ENCODE results near the gene SUPT16H.

The SUPT16H gene

GRCh38 chr14:21382886-21383847 is 652 bp downstream of the SUPT16H start:
- TF ChIP-seq GATA2 (IDR thresholded peaks at IDR 0.05; ENCODE audit: low read depth, low read length) (no peak), GATA3 (IDR thresholded peaks at IDR 0.05; ENCODE audit: low read depth, low read length) (no peak)

GRCh38 chr14:21382095-21382494 is 1.7 kb downstream of the SUPT16H start:
- no peak for TF ChIP-seq GATA3 (IDR thresholded peaks at IDR 0.05; ENCODE audit: low read depth, low read length)
- no peak for TF ChIP-seq GATA2 (IDR thresholded peaks at IDR 0.05; ENCODE audit: low read depth, low read length)

- no peak for TF ChIP-seq GATA3 (IDR thresholded peaks at IDR 0.05; ENCODE audit: low read depth, low read length)
- no peak for TF ChIP-seq GATA2 (IDR thresholded peaks at IDR 0.05; ENCODE audit: low read depth, low read length)
These were observed 4.5 kb downstream of the SUPT16H start for GRCh38 chr14:21379338-21379737.

GRCh38 chr14:21373980-21374379 is 9.8 kb downstream of the SUPT16H start:
- TF ChIP-seq GATA2 (IDR thresholded peaks at IDR 0.05; ENCODE audit: low read depth, low read length) (no peak), GATA3 (IDR thresholded peaks at IDR 0.05; ENCODE audit: low read depth, low read length) (no peak)

- TF ChIP-seq GATA2 (IDR thresholded peaks at IDR 0.05; ENCODE audit: low read depth, low read length): no peak
- TF ChIP-seq GATA3 (IDR thresholded peaks at IDR 0.05; ENCODE audit: low read depth, low read length): no peak
These were observed 13.7 kb downstream of the SUPT16H start for GRCh38 chr14:21369949-21370679.

GRCh38 chr14:21367582-21368144 is 16.2 kb downstream of the SUPT16H start:
- TF ChIP-seq GATA2 (IDR thresholded peaks at IDR 0.05; ENCODE audit: low read depth, low read length): no peak
- TF ChIP-seq GATA3 (IDR thresholded peaks at IDR 0.05; ENCODE audit: low read depth, low read length): no peak

- TF ChIP-seq GATA3 (IDR thresholded peaks at IDR 0.05; ENCODE audit: low read depth, low read length) (no peak), GATA2 (IDR thresholded peaks at IDR 0.05; ENCODE audit: low read depth, low read length) (no peak)
These were observed 27.3 kb downstream of the SUPT16H start for GRCh38 chr14:21356511-21356910.

- no peak for TF ChIP-seq GATA3 (IDR thresholded peaks at IDR 0.05; ENCODE audit: low read depth, low read length)
These were observed 31.2 kb downstream of the SUPT16H start for GRCh38 chr14:21352587-21352986.

GRCh38 chr14:21350539-21350938 is 33.3 kb downstream of the SUPT16H start:
- TF ChIP-seq GATA2 (IDR thresholded peaks at IDR 0.05; ENCODE audit: low read depth, low read length): no peak
- TF ChIP-seq GATA3 (IDR thresholded peaks at IDR 0.05; ENCODE audit: low read depth, low read length): no peak

- TF ChIP-seq GATA3 (IDR thresholded peaks at IDR 0.05; ENCODE audit: low read depth, low read length) (no peak), GATA2 (IDR thresholded peaks at IDR 0.05; ENCODE audit: low read depth, low read length) (no peak)
These were observed 36.6 kb downstream of the SUPT16H start for GRCh38 chr14:21347201-21347600.

GRCh38 chr14:21346532-21347135 is 37.2 kb downstream of the SUPT16H start:
- TF ChIP-seq GATA2 (IDR thresholded peaks at IDR 0.05; ENCODE audit: low read depth, low read length) (no peak), GATA3 (IDR thresholded peaks at IDR 0.05; ENCODE audit: low read depth, low read length) (no peak)

GRCh38 chr14:21343035-21343794 is 40.6 kb downstream of the SUPT16H start:
- TF ChIP-seq GATA3 (IDR thresholded peaks at IDR 0.05; ENCODE audit: low read depth, low read length) (no peak), GATA2 (IDR thresholded peaks at IDR 0.05; ENCODE audit: low read depth, low read length) (no peak)

GRCh38 chr14:21334202-21334906 is 49.5 kb downstream of the SUPT16H start:
- TF ChIP-seq GATA3 (IDR thresholded peaks at IDR 0.05; ENCODE audit: low read depth, low read length): no peak
- no peak for TF ChIP-seq GATA2 (IDR thresholded peaks at IDR 0.05; ENCODE audit: low read depth, low read length)

Data from SH-SY5Y (cell line).